ENCODE data around the gene ZSWIM5. TPM values are rescaled to one million over a fixed set of nuclear protein-coding genes. Genes with fewer than 3 reads are reported as not detected.
"Not testable (repeated sequence)": the region's sequence is repeated elsewhere in the genome, so short reads cannot be mapped to it uniquely, and the experiment has no call there.

Gene ZSWIM5
- polyA plus RNA-seq: under 1 TPM; 0.41 to 0.71 TPM

- peak within 1 kb of the TSS; percentile 74 to 91 for H3K4me3 ChIP-seq (ENCODE audit: low read depth in 1 of 2, low read length in 2 of 2)
- peaks cover 0 to 2% of the 10 kb centered on the region in 2 donors for H3K4me1 ChIP-seq (ENCODE audit: control insufficient read depth in 2 of 2, insufficient read depth in 2 of 2, low read length in 1 of 2)
- no peaks in the 10 kb centered on the region for H3K36me3 ChIP-seq (ENCODE audit: control insufficient read depth in 2 of 2, insufficient read depth in 2 of 2, low read length in 1 of 2)
- 0% methylated on average over 92 to 118 of the region's 118 CpGs for WGBS, 2 donors
- H3K9me3 ChIP-seq (ENCODE audit: control insufficient read depth in 2 of 2, insufficient read depth in 1 of 2, low read depth in 1 of 2, low read length in 1 of 2): no peaks in the 10 kb centered on the region
- no peaks in the 10 kb centered on the region for H3K27me3 ChIP-seq (ENCODE audit: control insufficient read depth in 1 of 2, insufficient read depth in 2 of 2, low read length in 2 of 2)
- peak within 1 kb of the TSS; percentile 67 to 77 for H3K27ac ChIP-seq (ENCODE audit: low read depth in 2 of 2, low read length in 1 of 2)
These were observed at the start of gene ZSWIM5 for GRCh38 chr1:45205910-45206721. Gene ZSWIM5 (minus strand): TSS chr1:45206605. CDS start chr1:45206350, 255 bp downstream.

- peaks cover 5 to 11% of the 10 kb centered on the region in 2 donors for H3K9me3 ChIP-seq (ENCODE audit: control insufficient read depth in 2 of 2, insufficient read depth in 1 of 2, low read depth in 1 of 2, low read length in 1 of 2)
These were observed 48.1 kb upstream of the ZSWIM5 start for GRCh38 chr1:45254490-45254889.

GRCh38 chr1:45250544-45250943, 44.1 kb upstream of the ZSWIM5 start:
- H3K36me3 ChIP-seq (ENCODE audit: control insufficient read depth in 2 of 2, insufficient read depth in 2 of 2, low read length in 1 of 2): no peaks in the 10 kb centered on the region
- no peaks in the 10 kb centered on the region for H3K27me3 ChIP-seq (ENCODE audit: control insufficient read depth in 1 of 2, insufficient read depth in 2 of 2, low read length in 2 of 2)
- 0% methylated on average over 1 of the region's 1 CpG for WGBS, 2 donors

More at GRCh38 chr1:45254490-45254889, 48.1 kb upstream of the ZSWIM5 start:
- H3K4me3 ChIP-seq (ENCODE audit: low read depth in 1 of 2, low read length in 2 of 2): no peak overlapping the region
- H3K4me1 ChIP-seq (ENCODE audit: control insufficient read depth in 2 of 2, insufficient read depth in 2 of 2, low read length in 1 of 2): no peaks in the 10 kb centered on the region
- no peak overlapping the region for H3K27ac ChIP-seq (ENCODE audit: low read depth in 2 of 2, low read length in 1 of 2)
- no peaks in the 10 kb centered on the region for H3K36me3 ChIP-seq (ENCODE audit: control insufficient read depth in 2 of 2, insufficient read depth in 2 of 2, low read length in 1 of 2)
- H3K27me3 ChIP-seq (ENCODE audit: control insufficient read depth in 1 of 2, insufficient read depth in 2 of 2, low read length in 2 of 2): no peaks in the 10 kb centered on the region

GRCh38 chr1:45248004-45248403, 41.6 kb upstream of the ZSWIM5 start:
- H3K27me3 ChIP-seq (ENCODE audit: control insufficient read depth in 1 of 2, insufficient read depth in 2 of 2, low read length in 2 of 2); H3K4me1 ChIP-seq (ENCODE audit: control insufficient read depth in 2 of 2, insufficient read depth in 2 of 2, low read length in 1 of 2); H3K9me3 ChIP-seq (ENCODE audit: control insufficient read depth in 2 of 2, insufficient read depth in 1 of 2, low read depth in 1 of 2, low read length in 1 of 2); H3K4me3 ChIP-seq (ENCODE audit: low read depth in 1 of 2, low read length in 2 of 2); H3K36me3 ChIP-seq (ENCODE audit: control insufficient read depth in 2 of 2, insufficient read depth in 2 of 2, low read length in 1 of 2); H3K27ac ChIP-seq (ENCODE audit: low read depth in 2 of 2, low read length in 1 of 2): not testable (repeated sequence)
- 96% methylated on average over 17 to 30 of the region's 30 CpGs for WGBS, 2 donors

More at GRCh38 chr1:45250544-45250943, 44.1 kb upstream of the ZSWIM5 start:
- no peaks in the 10 kb centered on the region for H3K4me1 ChIP-seq (ENCODE audit: control insufficient read depth in 2 of 2, insufficient read depth in 2 of 2, low read length in 1 of 2)
- H3K4me3 ChIP-seq (ENCODE audit: low read depth in 1 of 2, low read length in 2 of 2): no peak overlapping the region
- H3K9me3 ChIP-seq (ENCODE audit: control insufficient read depth in 2 of 2, insufficient read depth in 1 of 2, low read depth in 1 of 2, low read length in 1 of 2): no peaks in the 10 kb centered on the region
- H3K27ac ChIP-seq (ENCODE audit: low read depth in 2 of 2, low read length in 1 of 2): no peak overlapping the region

GRCh38 chr1:45246760-45247159, 40.4 kb upstream of the ZSWIM5 start:
- no peaks in the 10 kb centered on the region for H3K4me1 ChIP-seq (ENCODE audit: control insufficient read depth in 2 of 2, insufficient read depth in 2 of 2, low read length in 1 of 2)
- H3K9me3 ChIP-seq (ENCODE audit: control insufficient read depth in 2 of 2, insufficient read depth in 1 of 2, low read depth in 1 of 2, low read length in 1 of 2): no peaks in the 10 kb centered on the region
- no peaks in the 10 kb centered on the region for H3K27me3 ChIP-seq (ENCODE audit: control insufficient read depth in 1 of 2, insufficient read depth in 2 of 2, low read length in 2 of 2)
- no peaks in the 10 kb centered on the region for H3K36me3 ChIP-seq (ENCODE audit: control insufficient read depth in 2 of 2, insufficient read depth in 2 of 2, low read length in 1 of 2)
- no peak overlapping the region for H3K4me3 ChIP-seq (ENCODE audit: low read depth in 1 of 2, low read length in 2 of 2)
- 28 to 40% methylated on average over 2 of the region's 2 CpGs for WGBS, 2 donors
- H3K27ac ChIP-seq (ENCODE audit: low read depth in 2 of 2, low read length in 1 of 2): peak overlapping the region in 1 of 2 donors; percentile 4

GRCh38 chr1:45246359-45246758, 40.0 kb upstream of the ZSWIM5 start:
- H3K27me3 ChIP-seq (ENCODE audit: control insufficient read depth in 1 of 2, insufficient read depth in 2 of 2, low read length in 2 of 2); H3K27ac ChIP-seq (ENCODE audit: low read depth in 2 of 2, low read length in 1 of 2); H3K9me3 ChIP-seq (ENCODE audit: control insufficient read depth in 2 of 2, insufficient read depth in 1 of 2, low read depth in 1 of 2, low read length in 1 of 2); H3K4me1 ChIP-seq (ENCODE audit: control insufficient read depth in 2 of 2, insufficient read depth in 2 of 2, low read length in 1 of 2); H3K4me3 ChIP-seq (ENCODE audit: low read depth in 1 of 2, low read length in 2 of 2); H3K36me3 ChIP-seq (ENCODE audit: control insufficient read depth in 2 of 2, insufficient read depth in 2 of 2, low read length in 1 of 2): not testable (repeated sequence)
- 64 to 66% methylated on average over 3 of the region's 3 CpGs for WGBS, 2 donors

- Histone ChIP-seq H3K36me3 (ENCODE audit: control insufficient read depth in 2 of 2, insufficient read depth in 2 of 2, low read length in 1 of 2) (no peaks in the 10 kb centered on the region), H3K4me3 (ENCODE audit: low read depth in 1 of 2, low read length in 2 of 2) (no peak overlapping the region), H3K9me3 (ENCODE audit: control insufficient read depth in 2 of 2, insufficient read depth in 1 of 2, low read depth in 1 of 2, low read length in 1 of 2) (no peaks in the 10 kb centered on the region)
These were observed 38.3 kb upstream of the ZSWIM5 start for GRCh38 chr1:45244660-45245059.

GRCh38 chr1:45243476-45244343, 37.3 kb upstream of the ZSWIM5 start:
- no peaks in the 10 kb centered on the region for H3K27me3 ChIP-seq (ENCODE audit: control insufficient read depth in 1 of 2, insufficient read depth in 2 of 2, low read length in 2 of 2)
- H3K9me3 ChIP-seq (ENCODE audit: control insufficient read depth in 2 of 2, insufficient read depth in 1 of 2, low read depth in 1 of 2, low read length in 1 of 2): no peaks in the 10 kb centered on the region
- no peaks in the 10 kb centered on the region for H3K4me1 ChIP-seq (ENCODE audit: control insufficient read depth in 2 of 2, insufficient read depth in 2 of 2, low read length in 1 of 2)
- H3K4me3 ChIP-seq (ENCODE audit: low read depth in 1 of 2, low read length in 2 of 2): no peak overlapping the region
- H3K27ac ChIP-seq (ENCODE audit: low read depth in 2 of 2, low read length in 1 of 2): no peak overlapping the region
- H3K36me3 ChIP-seq (ENCODE audit: control insufficient read depth in 2 of 2, insufficient read depth in 2 of 2, low read length in 1 of 2): no peaks in the 10 kb centered on the region
- WGBS, 2 donors: 87% methylated on average over 3 of the region's 3 CpGs

More at GRCh38 chr1:45244660-45245059, 38.3 kb upstream of the ZSWIM5 start:
- H3K27me3 ChIP-seq (ENCODE audit: control insufficient read depth in 1 of 2, insufficient read depth in 2 of 2, low read length in 2 of 2): no peaks in the 10 kb centered on the region
- H3K27ac ChIP-seq (ENCODE audit: low read depth in 2 of 2, low read length in 1 of 2): no peak overlapping the region
- H3K4me1 ChIP-seq (ENCODE audit: control insufficient read depth in 2 of 2, insufficient read depth in 2 of 2, low read length in 1 of 2): no peaks in the 10 kb centered on the region

- Histone ChIP-seq H3K4me1 (ENCODE audit: control insufficient read depth in 2 of 2, insufficient read depth in 2 of 2, low read length in 1 of 2) (no peaks in the 10 kb centered on the region), H3K9me3 (ENCODE audit: control insufficient read depth in 2 of 2, insufficient read depth in 1 of 2, low read depth in 1 of 2, low read length in 1 of 2) (peaks cover 0 to 4% of the 10 kb centered on the region in 2 donors), H3K36me3 (ENCODE audit: control insufficient read depth in 2 of 2, insufficient read depth in 2 of 2, low read length in 1 of 2) (no peaks in the 10 kb centered on the region), H3K27ac (ENCODE audit: low read depth in 2 of 2, low read length in 1 of 2) (no peak overlapping the region), H3K27me3 (ENCODE audit: control insufficient read depth in 1 of 2, insufficient read depth in 2 of 2, low read length in 2 of 2) (no peaks in the 10 kb centered on the region), H3K4me3 (ENCODE audit: low read depth in 1 of 2, low read length in 2 of 2) (no peak overlapping the region)
- 46 to 53% methylated on average over 2 of the region's 2 CpGs for WGBS, 2 donors
These were observed 32.4 kb upstream of the ZSWIM5 start for GRCh38 chr1:45238846-45239245.
